ENCODE data around the gene CCPG1. TPM values are rescaled to one million over a fixed set of nuclear protein-coding genes. Genes with fewer than 3 reads are reported as not detected.

The CCPG1 gene
- total RNA-seq, 1 experiment from 2014 or later, result 6.2 TPM

DNA sequence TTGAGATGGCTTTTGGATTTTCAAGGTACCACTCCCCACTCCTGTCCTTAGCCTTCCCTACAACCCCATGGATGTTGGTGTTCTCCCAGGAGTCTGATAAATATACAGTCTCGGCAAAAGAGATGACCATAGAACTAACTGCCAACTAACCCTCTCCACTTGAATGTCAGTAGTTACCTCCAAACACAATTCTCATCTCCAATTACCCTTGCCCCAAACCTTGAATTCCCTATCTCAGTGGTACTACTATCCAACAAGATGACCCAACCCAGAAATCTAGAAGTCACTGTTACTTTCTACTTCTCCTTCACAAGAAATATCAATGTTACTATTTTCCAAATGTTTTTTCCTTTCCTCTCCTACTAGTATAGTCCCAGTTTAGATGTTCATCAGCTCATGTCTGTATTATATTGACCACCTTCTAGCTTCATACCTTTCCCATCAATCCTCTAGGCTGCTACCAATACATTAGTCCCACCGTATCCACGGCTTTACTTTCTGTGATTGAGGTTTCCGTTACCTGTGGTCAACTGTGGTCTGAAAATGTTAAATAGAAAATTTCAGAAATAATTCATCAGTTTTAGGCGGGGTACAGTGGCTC, 51.1 kb downstream of the CCPG1 start:
- Histone ChIP-seq H3K4me3 (no peak overlapping the region), H3K9me3 (replicated peaks) (no peaks in the 10 kb centered on the region), H3K27me3 (no peaks in the 10 kb centered on the region), H3K36me3 (no peaks in the 10 kb centered on the region), H3K27ac (no peak overlapping the region), H3K4me1 (no peaks in the 10 kb centered on the region)
- DNase-seq, result no peak

DNA sequence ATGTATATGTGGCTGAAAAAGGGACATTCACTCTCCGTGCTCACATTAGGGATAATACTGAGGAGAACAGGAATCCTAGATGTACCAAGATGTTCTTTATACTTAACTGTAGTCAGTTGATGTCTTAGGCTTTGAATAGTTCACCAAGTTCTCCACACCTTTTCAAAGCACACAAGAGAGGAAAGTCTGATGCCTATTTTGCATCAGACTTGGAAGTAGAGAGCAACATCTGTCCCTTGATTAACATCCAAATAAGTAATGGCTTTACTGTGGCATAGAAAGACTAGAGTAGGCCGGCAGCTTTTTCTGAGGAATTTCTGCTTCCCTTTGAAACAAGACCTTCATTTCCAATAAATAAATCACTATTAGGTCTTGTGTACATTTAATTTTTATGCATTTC, 55.1 kb downstream of the CCPG1 start:
- H3K27ac ChIP-seq, result no peak overlapping the region
- H3K9me3 ChIP-seq (replicated peaks), result no peaks in the 10 kb centered on the region
- H3K4me3 ChIP-seq, result no peak overlapping the region
- no peak for DNase-seq
- H3K27me3 ChIP-seq, result no peaks in the 10 kb centered on the region
- H3K4me1 ChIP-seq, result no peaks in the 10 kb centered on the region
- no peaks in the 10 kb centered on the region for H3K36me3 ChIP-seq

DNA sequence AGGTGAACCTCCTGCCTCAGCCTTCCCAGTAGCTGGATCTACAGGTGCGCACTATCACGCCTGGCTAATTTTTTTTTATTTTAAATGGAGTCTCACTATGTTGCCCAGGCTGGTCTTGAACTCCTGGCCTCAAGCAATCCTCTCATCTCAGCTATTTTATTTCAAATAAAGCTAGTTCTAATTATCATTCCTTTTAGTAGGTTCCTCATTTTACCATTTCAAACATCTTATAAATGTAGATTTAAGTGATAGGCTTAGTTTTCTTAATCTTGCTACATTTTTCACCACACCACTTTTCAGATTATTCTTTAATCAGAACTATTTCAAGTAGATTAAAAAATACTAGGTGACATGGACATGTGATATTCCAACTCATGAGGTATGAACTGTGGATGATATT, 58.9 kb downstream of the CCPG1 start:
- Histone ChIP-seq H3K9me3 (replicated peaks) (no peaks in the 10 kb centered on the region), H3K36me3 (0 out of 2 replicates have a peak, but pooled peaks cover 3% of the 10 kb centered on the region), H3K4me1 (no peaks in the 10 kb centered on the region), H3K4me3 (no peak overlapping the region), H3K27me3 (no peaks in the 10 kb centered on the region), H3K27ac (no peak overlapping the region)
- no peak for DNase-seq

DNA sequence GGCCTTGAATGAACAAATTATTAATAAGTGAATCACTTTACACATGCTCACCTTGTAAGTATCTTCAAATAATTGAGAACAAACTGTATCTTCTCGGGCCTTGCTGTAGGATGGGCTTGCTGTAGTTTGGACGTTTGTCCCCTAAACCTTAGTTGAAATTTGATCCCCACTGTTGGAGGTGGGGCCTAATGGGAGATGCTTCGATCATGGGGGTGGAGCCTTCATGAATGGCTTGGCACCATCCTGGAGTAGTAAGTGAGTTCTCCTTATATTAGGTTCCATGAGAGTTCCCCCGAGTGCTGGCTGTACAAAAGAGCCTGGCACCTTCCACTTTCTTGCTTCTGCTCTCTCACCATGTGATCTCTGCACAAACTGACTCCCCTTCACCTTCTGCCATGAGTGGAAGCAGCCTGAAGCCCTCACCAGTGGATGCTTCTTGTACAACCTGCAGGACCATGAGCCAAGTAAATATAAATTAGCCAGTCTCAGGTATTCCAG, 59.8 kb downstream of the CCPG1 start:
- 0 out of 2 replicates have a peak, but pooled peaks cover 3% of the 10 kb centered on the region for H3K36me3 ChIP-seq
- no peaks in the 10 kb centered on the region for H3K27me3 ChIP-seq
- H3K27ac ChIP-seq, result no peak overlapping the region
- DNase-seq, result no peak
- H3K9me3 ChIP-seq (replicated peaks), result no peaks in the 10 kb centered on the region
- H3K4me3 ChIP-seq, result no peak overlapping the region
- H3K4me1 ChIP-seq, result no peaks in the 10 kb centered on the region

DNA sequence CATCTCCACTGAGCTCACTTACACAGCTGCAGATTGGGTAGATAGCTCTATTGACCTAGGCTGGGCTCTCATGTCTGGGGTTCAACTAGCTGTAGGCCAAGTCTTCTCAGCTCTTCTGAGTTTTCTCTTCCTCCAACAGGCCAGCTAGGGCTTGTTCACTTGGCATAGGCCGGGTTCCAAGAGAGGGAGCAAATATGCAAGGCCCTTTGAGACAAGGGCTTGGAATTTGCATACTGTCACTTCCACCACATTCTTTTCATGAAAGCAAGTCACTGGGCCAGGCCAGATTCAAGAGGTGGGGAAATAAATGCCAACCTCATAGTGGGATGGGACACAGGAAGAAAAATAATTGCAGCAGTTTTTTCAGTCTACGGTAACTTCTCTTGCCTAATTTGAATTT, 64.0 kb downstream of the CCPG1 start:
- no peak for DNase-seq
- H3K27ac ChIP-seq, result no peak overlapping the region
- 0 out of 2 replicates have a peak, but pooled peaks cover 3% of the 10 kb centered on the region for H3K36me3 ChIP-seq

DNA sequence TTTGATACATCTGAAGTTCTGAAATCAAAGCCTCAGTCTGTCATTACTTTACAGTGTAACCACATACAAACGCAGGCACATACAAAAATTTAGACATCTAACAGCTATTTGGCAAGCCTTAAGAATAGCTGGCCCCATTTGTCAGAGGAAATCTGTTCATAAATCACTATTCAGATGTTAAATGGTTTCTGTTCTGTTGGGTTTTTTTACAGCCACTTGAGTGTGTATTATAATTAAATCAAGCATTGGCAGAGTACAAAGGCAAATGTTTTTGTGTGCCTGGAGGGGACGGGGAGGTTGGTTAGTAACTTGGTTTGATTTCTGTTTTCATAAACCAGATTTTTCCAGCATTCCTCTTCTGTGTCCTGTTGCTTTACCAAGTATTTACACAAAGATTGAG, 65.0 kb downstream of the CCPG1 start:
- H3K27me3 ChIP-seq, result no peaks in the 10 kb centered on the region
- no peak overlapping the region for H3K4me3 ChIP-seq
- DNase-seq, result no peak
- H3K9me3 ChIP-seq (replicated peaks), result no peaks in the 10 kb centered on the region
- H3K4me1 ChIP-seq, result no peaks in the 10 kb centered on the region
- H3K27ac ChIP-seq, result no peak overlapping the region
- 0 out of 2 replicates have a peak, but pooled peaks cover 3% of the 10 kb centered on the region for H3K36me3 ChIP-seq

More for the DNA sequence above, 64.0 kb downstream of the CCPG1 start:
- H3K4me3 ChIP-seq, result no peak overlapping the region
- H3K9me3 ChIP-seq (replicated peaks), result no peaks in the 10 kb centered on the region
- no peaks in the 10 kb centered on the region for H3K27me3 ChIP-seq
- no peaks in the 10 kb centered on the region for H3K4me1 ChIP-seq

DNA sequence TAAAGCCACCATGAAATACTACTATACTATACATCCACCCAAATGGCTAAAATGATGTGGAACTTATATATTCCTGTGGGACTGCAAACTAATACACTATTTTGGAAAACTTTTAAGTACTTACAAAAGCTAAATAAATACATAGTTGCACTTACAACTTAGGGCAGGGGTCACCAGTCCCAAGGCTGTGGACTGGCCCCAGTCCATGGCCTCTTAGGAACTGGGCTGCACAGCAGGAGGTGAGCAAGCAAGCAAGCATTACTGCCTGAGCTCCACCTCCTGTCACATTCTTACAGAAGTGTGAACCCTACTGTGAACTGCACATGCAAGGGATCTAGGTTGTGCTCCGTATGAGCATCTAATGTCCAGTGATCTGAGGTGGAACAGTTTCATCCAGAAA, 71.0 kb downstream of the CCPG1 start:
- Histone ChIP-seq H3K27ac (no peak overlapping the region), H3K9me3 (replicated peaks) (no peaks in the 10 kb centered on the region), H3K4me1 (no peaks in the 10 kb centered on the region), H3K36me3 (no peaks in the 10 kb centered on the region), H3K4me3 (no peak overlapping the region), H3K27me3 (no peaks in the 10 kb centered on the region)
- DNase-seq, result no peak

DNA sequence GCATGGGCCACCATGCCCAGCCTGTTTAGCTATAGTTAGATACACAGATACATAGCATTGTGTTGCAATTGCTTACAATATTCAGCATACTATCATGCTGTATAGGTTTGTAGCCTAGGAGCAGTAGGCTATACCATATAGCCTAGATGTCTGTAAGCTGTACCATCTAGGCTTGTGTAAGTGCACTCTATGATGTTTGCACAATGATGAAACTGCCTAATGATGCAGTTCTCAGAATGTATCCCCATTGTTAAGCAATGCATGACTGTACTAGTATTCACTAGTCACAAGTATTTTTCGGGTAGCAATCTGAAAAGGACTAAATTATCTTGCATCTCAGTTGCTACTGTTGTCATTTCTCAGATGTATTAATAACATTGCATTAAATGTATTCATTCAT, 73.2 kb downstream of the CCPG1 start:
- no peaks in the 10 kb centered on the region for H3K9me3 ChIP-seq (replicated peaks)
- H3K4me1 ChIP-seq, result no peaks in the 10 kb centered on the region
- H3K27ac ChIP-seq, result no peak overlapping the region
- H3K4me3 ChIP-seq, result no peak overlapping the region
- H3K27me3 ChIP-seq, result no peaks in the 10 kb centered on the region
- H3K36me3 ChIP-seq, result no peaks in the 10 kb centered on the region
- no peak for DNase-seq

DNA sequence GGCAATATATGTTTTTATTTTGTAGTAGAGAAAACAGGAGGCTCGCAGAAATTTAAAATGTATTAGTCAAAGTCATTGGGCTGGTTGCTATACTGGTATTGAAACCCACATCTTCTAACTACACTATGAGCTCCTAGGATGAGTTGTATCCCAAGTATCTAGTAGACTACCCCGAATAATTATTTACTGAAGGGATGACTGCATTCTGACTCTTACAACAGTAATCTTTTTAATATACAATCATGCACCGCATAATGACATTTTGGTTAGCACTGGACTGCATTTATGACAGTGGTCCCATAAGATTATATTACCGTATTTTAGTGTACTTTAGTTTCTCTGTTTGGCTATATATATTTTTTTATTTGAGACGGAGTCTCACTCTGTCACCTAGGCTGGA, 73.8 kb downstream of the CCPG1 start:
- H3K4me1 ChIP-seq, result no peaks in the 10 kb centered on the region
- H3K9me3 ChIP-seq (replicated peaks), result no peaks in the 10 kb centered on the region
- DNase-seq, result no peak
- no peak overlapping the region for H3K27ac ChIP-seq
- H3K4me3 ChIP-seq, result no peak overlapping the region
- H3K36me3 ChIP-seq, result no peaks in the 10 kb centered on the region
- H3K27me3 ChIP-seq, result no peaks in the 10 kb centered on the region

DNA sequence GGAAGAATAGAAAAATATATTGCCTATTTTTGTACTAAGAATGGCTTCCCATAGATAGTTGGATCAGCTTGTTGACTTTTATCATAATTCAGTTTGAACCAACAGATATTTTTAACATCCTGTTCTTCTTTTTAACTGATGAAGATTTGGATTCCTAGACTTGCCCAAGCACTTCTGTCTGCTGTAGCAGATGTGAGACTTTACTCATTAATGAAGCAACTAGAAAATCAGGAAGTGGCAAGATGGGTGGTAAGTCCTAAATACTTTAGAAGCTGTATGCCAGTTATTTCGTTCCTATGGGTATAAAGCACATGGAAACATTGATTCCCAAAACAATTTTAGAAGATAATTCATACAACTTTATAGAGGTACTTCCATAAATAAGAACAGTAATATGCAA, 80.8 kb downstream of the CCPG1 start:
- DNase-seq, result no peak
- no peak overlapping the region for H3K27ac ChIP-seq

DNA sequence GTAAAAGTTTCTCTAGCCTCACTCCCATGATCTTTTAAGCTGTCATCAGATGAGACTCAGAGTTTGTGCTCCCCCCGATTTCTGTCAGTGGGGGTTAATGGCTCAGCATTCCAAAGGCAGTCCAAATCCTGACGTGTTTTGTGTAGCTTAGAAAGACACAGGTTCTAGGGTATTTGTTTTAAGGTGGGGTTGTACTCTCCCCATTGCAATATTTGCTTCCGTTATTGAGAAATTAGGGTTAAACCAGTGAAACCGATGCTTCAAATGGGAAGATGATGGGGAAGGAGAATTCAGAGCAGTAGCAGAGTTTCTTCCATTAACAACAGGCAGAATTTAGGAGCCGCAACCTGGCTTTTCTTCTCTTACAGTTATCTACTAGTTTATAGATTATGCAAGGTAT, 85.7 kb downstream of the CCPG1 start:
- Histone ChIP-seq H3K27me3 (no peaks in the 10 kb centered on the region), H3K9me3 (replicated peaks) (no peaks in the 10 kb centered on the region), H3K27ac (no peak overlapping the region), H3K4me1 (no peaks in the 10 kb centered on the region), H3K4me3 (no peak overlapping the region), H3K36me3 (no peaks in the 10 kb centered on the region)
- DNase-seq, result no peak

More for the DNA sequence above, 80.8 kb downstream of the CCPG1 start:
- Histone ChIP-seq H3K36me3 (no peaks in the 10 kb centered on the region), H3K27me3 (no peaks in the 10 kb centered on the region), H3K4me3 (no peak overlapping the region), H3K9me3 (replicated peaks) (no peaks in the 10 kb centered on the region), H3K4me1 (no peaks in the 10 kb centered on the region)

DNA sequence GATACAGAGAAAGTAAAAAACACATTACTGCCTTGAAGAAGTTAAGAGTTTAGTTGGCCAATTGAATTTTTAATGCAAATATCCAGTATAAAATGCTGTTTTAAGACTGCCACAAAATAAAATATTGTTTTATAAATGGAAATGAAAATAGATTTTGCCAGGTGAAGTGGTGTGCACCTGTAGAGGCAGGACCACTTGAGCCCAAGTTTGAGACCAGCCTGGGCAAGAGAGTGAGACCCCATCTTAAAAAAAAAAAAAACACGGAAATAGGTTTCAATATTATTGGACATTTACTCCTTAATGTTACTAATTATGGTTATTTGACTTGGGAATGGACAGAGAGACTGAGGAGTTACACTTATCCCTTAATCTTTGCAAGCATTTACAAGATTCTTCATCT, 87.2 kb downstream of the CCPG1 start:
- no peaks in the 10 kb centered on the region for H3K36me3 ChIP-seq
- H3K27ac ChIP-seq, result no peak overlapping the region
- H3K27me3 ChIP-seq, result no peaks in the 10 kb centered on the region
- H3K4me1 ChIP-seq, result no peaks in the 10 kb centered on the region
- no peak for DNase-seq
- H3K9me3 ChIP-seq (replicated peaks), result no peaks in the 10 kb centered on the region
- no peak overlapping the region for H3K4me3 ChIP-seq

DNA sequence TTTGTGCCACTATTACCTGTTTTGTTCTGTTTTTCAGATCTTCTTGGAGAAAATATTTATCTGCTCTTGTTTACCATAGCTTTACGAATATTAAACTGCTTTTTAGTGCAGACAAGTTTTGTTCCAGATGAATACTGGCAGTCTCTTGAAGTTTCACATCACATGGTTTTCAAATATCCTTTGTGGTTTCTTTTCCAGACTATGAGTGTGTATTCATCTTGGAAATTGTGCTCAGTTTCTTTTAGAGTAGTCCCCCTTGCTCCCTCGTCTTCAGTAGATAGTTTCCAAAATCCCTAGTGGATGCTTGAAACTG, 88.0 kb downstream of the CCPG1 start:
- no peak for DNase-seq
- Histone ChIP-seq H3K4me1 (no peaks in the 10 kb centered on the region), H3K27ac (no peak overlapping the region), H3K36me3 (no peaks in the 10 kb centered on the region), H3K9me3 (replicated peaks) (no peaks in the 10 kb centered on the region), H3K27me3 (no peaks in the 10 kb centered on the region), H3K4me3 (no peak overlapping the region)

DNA sequence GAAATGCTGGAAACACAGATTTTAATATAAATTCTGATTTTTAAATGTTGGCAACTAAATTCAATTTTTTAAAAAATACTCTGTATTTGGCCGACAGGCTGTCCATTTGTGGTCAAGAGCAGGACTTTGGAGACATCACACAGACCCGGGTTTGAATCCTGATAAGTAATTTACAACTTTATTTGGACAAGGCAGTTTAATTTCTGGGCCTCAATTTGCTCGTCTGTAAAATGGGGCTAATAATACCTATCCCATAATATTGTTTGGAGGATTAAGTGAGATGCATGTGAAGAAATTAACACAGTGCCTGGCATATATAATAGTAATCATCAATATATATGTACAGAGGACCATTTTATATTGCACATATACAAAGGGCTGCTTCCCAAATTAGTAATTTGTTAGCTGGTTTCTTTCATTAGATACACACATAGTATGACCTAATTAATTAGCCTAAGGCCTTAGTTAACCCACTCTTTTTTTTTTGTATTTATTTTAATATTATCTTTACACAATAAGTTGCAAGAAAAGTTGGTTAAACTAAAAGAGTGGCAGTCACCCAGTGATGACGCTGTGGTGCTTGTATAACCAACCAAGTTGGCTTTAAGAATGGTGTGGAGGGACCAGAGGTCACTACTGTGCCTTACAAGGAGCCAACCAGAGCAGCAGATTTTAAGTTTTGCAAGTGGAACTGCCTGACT, 88.5 kb downstream of the CCPG1 start:
- Histone ChIP-seq H3K4me3 (peak overlapping the region; percentile 82), H3K4me1 (no peaks in the 10 kb centered on the region), H3K27me3 (no peaks in the 10 kb centered on the region), H3K9me3 (replicated peaks) (no peaks in the 10 kb centered on the region), H3K36me3 (no peaks in the 10 kb centered on the region), H3K27ac (peak overlapping the region; percentile 76)
- DNase-seq, result peak in 1 of 2 experiments; percentile 8

DNA sequence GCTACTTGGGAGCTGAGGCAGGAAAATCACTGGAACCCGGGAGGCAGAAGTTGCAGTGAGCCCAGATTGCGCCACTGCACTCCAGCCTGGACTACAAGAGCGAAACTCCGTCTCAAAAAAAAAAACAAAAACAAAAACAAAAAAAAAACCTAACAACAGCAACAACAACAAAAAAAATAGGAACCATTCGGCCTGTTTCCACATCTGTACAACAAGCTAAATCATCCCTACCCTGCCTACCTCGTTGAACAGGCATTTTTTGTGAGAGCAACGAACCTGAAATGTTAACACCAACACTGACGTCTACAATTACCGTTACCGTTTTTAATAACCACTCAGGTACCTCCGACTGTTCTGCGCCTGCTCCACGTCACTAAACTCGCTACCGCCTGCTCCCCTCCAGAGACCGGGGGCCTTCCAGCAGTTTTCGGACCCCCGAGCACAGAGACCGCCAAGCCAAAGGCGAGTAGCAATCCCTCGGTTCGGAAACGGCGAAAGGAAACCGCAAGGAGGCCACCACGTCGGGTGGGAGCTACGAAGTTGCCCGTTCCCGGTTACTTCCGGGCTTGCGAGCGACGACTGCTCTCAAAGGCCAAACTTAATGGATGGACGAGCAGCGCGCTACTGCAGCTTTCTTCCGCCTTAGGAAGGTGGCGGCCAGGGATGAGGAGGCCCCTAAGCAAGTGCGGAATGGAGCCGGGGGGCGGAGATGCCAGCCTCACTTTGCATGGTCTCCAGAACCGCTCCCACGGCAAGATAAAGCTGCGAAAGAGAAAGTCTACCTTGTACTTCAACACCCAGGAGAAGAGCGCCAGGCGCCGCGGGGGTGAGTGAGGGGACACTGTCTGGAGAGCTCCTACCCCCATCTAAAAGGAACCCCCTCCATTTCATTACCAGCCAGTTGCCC, 89.3 kb downstream of the CCPG1 start, which contains the start of the genes PIGB and PIGBOS1:
TSS of gene PIGB (plus strand) at position 635 of the 907 bp plus-strand sequence. CDS start at position 664, 29 bp downstream.
TSS of gene PIGBOS1 (minus strand) at position 536 of the 907 bp plus-strand sequence. CDS start 1,331 bp downstream, outside the sequence.
- H3K36me3 ChIP-seq, result peaks cover under 1% of the 10 kb centered on the region; the same call in 1 of the 2 replicates
- H3K4me3 ChIP-seq, result peak within 1 kb of the TSS; percentile 82
- no peaks in the 10 kb centered on the region for H3K4me1 ChIP-seq
- DNase-seq, result peak; percentile 89 to 90
- H3K27ac ChIP-seq, result peak within 1 kb of the TSS; percentile 76
- H3K9me3 ChIP-seq (replicated peaks), result no peaks in the 10 kb centered on the region
- no peaks in the 10 kb centered on the region for H3K27me3 ChIP-seq

All from SJCRH30 (cell line).